Measurements from ENCODE around the gene LYAR. TPM values are rescaled to one million over a fixed set of nuclear protein-coding genes. Genes with fewer than 3 reads are reported as not detected.

LYAR gene
- polyA plus RNA-seq, 3 donors: 12.9 to 22.6 (median 14.9) TPM

DNA sequence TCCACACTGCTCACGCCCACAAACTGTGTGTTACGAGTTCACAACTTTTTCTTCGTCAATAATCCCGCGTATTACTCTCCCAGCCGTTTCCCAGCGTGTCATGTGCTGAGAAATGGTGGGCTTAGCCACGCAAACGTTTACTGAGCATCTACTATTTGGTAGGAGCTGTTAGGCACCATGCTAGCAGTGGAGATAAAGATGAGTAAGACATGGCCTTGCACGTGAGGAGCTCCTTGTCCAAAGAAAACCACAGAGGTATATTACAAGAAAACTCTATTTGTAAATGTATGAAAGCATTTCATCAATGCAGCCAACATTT, 41.1 kb downstream of the LYAR start:
- Histone ChIP-seq H3K4me3 (replicated peaks in 1 of 3; ENCODE audit: low read depth in 2 of 3, low read length in 3 of 3) (peak overlapping the region; percentile 87 to 92 (median 87)), H3K9ac (ENCODE audit: insufficient read depth, low read length, poor library complexity, severe bottlenecking) (peak overlapping the region; percentile 90), H3K9me3 (replicated peaks in 1 of 2; ENCODE audit: control insufficient read depth in 1 of 2, insufficient read depth in 1 of 2, low read length in 2 of 2) (no peaks in the 10 kb centered on the region), H3K4me2 (replicated peaks; ENCODE audit: extremely low read depth, low read length, poor library complexity, severe bottlenecking) (peak overlapping the region; percentile 88), H3K27ac (ENCODE audit: low read depth in 1 of 2, low read length in 2 of 2) (peak overlapping the region; percentile 96 to 97), H2AFZ (ENCODE audit: insufficient read depth, low read depth, low read length, poor library complexity, severe bottlenecking) (peak overlapping the region; percentile 97), H4K20me1 (ENCODE audit: insufficient read depth, low read length) (no peaks in the 10 kb centered on the region), H3K36me3 (replicated peaks in 1 of 2; ENCODE audit: control insufficient read depth in 1 of 2, insufficient read depth in 2 of 2, low read length in 2 of 2) (peaks cover 17 to 24% of the 10 kb centered on the region in 2 donors), H3K27me3 (ENCODE audit: control insufficient read depth in 2 of 2, insufficient read depth in 2 of 2, low read length in 2 of 2) (no peaks in the 10 kb centered on the region), H3K4me1 (ENCODE audit: control insufficient read depth in 1 of 2, insufficient read depth in 2 of 2, low read length in 2 of 2) (peaks cover 16 to 18% of the 10 kb centered on the region in 2 donors), H3K79me2 (ENCODE audit: insufficient read depth, low read length) (peaks cover 9% of the 10 kb centered on the region)
- WGBS (ENCODE audit: insufficient coverage): 37% methylated on average over 4 of the region's 10 CpGs
- TF ChIP-seq, protein P1, sequence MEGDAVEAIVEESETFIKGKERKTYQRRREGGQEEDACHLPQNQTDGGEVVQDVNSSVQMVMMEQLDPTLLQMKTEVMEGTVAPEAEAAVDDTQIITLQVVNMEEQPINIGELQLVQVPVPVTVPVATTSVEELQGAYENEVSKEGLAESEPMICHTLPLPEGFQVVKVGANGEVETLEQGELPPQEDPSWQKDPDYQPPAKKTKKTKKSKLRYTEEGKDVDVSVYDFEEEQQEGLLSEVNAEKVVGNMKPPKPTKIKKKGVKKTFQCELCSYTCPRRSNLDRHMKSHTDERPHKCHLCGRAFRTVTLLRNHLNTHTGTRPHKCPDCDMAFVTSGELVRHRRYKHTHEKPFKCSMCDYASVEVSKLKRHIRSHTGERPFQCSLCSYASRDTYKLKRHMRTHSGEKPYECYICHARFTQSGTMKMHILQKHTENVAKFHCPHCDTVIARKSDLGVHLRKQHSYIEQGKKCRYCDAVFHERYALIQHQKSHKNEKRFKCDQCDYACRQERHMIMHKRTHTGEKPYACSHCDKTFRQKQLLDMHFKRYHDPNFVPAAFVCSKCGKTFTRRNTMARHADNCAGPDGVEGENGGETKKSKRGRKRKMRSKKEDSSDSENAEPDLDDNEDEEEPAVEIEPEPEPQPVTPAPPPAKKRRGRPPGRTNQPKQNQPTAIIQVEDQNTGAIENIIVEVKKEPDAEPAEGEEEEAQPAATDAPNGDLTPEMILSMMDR (IDR thresholded peaks at IDR 0.05): no peak
- Mint-ChIP-seq H3K9me3 (peaks cover 0 to 2% (median 0%) of the 10 kb centered on the region in 7 donors), H3K27me3 (ENCODE audit: low read depth in 3 of 3) (peaks cover 4 to 15% (median 8%) of the 10 kb centered on the region in 3 donors), H3K4me1 (peaks cover 20% of the 10 kb centered on the region), H3K27ac (peak overlapping the region; percentile 98 to 100 (median 99)), H3K4me3 (peak overlapping the region; percentile 90 to 95), H3K36me3 (peaks cover 21 to 22% of the 10 kb centered on the region in 2 donors)
- intact Hi-C loops (cut with micrococcal nuclease): loop anchor here (2.0 to 5.0 kb wide), 2 partner anchors 42 to 43 kb away; partner anchors contain the start of genes LYAR (in 2 of the 2) and ZBTB49 (in 2 of the 2)
- DNase-seq: no peak

DNA sequence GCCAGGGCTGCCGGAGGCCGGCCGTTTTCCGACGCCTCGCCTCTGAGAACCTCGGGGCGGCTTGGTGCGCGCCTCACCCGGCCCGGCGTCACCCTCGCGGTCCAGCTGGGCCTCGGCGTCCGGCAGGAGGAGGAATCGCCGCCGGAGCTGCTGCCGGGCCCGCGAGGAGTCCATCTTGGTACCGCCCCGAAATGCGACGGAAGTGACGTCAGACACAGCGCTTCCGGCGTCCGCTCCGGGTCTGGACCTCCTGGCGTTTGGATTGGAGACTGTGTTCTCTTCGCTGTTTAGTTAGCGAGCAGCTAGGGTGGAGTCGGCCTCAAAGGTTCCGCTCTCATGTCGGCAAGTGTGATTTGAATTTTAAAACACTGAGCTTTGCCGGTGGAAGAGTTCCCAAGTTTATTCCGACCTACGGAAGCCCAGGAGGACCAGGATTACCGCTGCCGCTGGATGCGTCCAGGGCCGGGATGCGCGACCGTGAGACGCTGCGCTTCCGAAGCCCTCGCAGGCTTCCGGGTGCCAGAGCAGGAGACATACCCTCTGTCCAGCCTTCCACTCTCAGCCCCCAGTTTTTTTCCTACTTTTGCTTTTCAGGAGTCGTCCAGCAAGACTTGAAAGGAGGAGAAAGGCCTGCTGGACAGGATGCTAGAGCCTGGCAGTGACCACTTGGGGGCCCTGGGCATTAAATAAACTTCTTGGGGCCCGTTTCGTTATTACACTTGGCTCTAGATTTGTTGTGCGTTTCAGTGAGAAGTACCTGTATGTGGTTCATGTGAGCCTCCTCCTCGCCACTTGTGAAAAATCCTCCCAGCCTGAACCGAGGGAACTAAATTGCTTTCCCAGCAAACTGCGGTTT, 41.7 kb downstream of the LYAR start, which contains the start of gene TMEM128:
Gene TMEM128 (minus strand): TSS at position 195 of the 856 bp plus-strand sequence. CDS start 21 bp downstream, at position 174.
- Mint-ChIP-seq H3K4me1 (peaks cover 20% of the 10 kb centered on the region), H3K27ac (peak within 1 kb of the TSS; percentile 98 to 100 (median 99)), H3K27me3 (ENCODE audit: low read depth in 3 of 3) (peaks cover 4 to 14% (median 5%) of the 10 kb centered on the region in 3 donors), H3K4me3 (peak within 1 kb of the TSS; percentile 90 to 95), H3K9me3 (peaks cover 0 to 2% (median 0%) of the 10 kb centered on the region in 7 donors), H3K36me3 (peaks cover 27 to 28% of the 10 kb centered on the region in 2 donors)
- Histone ChIP-seq H3K79me2 (ENCODE audit: insufficient read depth, low read length) (peaks cover 9% of the 10 kb centered on the region), H3K4me3 (replicated peaks in 1 of 3; ENCODE audit: low read depth in 2 of 3, low read length in 3 of 3) (peak within 1 kb of the TSS; percentile 87 to 92 (median 87)), H3K36me3 (replicated peaks in 1 of 2; ENCODE audit: control insufficient read depth in 1 of 2, insufficient read depth in 2 of 2, low read length in 2 of 2) (peaks cover 21 to 30% of the 10 kb centered on the region in 2 donors), H4K20me1 (ENCODE audit: insufficient read depth, low read length) (no peaks in the 10 kb centered on the region), H3K9ac (ENCODE audit: insufficient read depth, low read length, poor library complexity, severe bottlenecking) (peak within 1 kb of the TSS; percentile 90), H3K4me2 (replicated peaks; ENCODE audit: extremely low read depth, low read length, poor library complexity, severe bottlenecking) (peak within 1 kb of the TSS; percentile 88), H3K27me3 (ENCODE audit: control insufficient read depth in 2 of 2, insufficient read depth in 2 of 2, low read length in 2 of 2) (no peaks in the 10 kb centered on the region), H3K9me3 (replicated peaks in 1 of 2; ENCODE audit: control insufficient read depth in 1 of 2, insufficient read depth in 1 of 2, low read length in 2 of 2) (no peaks in the 10 kb centered on the region), H3K27ac (ENCODE audit: low read depth in 1 of 2, low read length in 2 of 2) (peak within 1 kb of the TSS; percentile 96 to 97), H2AFZ (ENCODE audit: insufficient read depth, low read depth, low read length, poor library complexity, severe bottlenecking) (peak within 1 kb of the TSS; percentile 97), H3K4me1 (ENCODE audit: control insufficient read depth in 1 of 2, insufficient read depth in 2 of 2, low read length in 2 of 2) (peaks cover 16 to 18% of the 10 kb centered on the region in 2 donors)
- TF ChIP-seq, protein P1 (IDR thresholded peaks at IDR 0.05): no peak
- intact Hi-C loops (cut with micrococcal nuclease): loop anchor here (2.0 to 5.0 kb wide), 2 partner anchors 43 to 44 kb away; partner anchors contain the start of genes LYAR (in 2 of the 2) and ZBTB49 (in 2 of the 2)
- DNase-seq: peak; percentile 92 to 95 (median 93)
- WGBS (ENCODE audit: insufficient coverage): 2% methylated on average over 59 of the region's 62 CpGs

All from CD14-positive monocyte (primary cell).